ENCODE data around the gene OPRL1.

GRCh38 chr20:64130271-64130670, 50.4 kb downstream of the OPRL1 start:
- TF ChIP-seq CTCF (IDR thresholded peaks at IDR 0.05) = no peak
- no peak for TF ChIP-seq EZH2 (IDR thresholded peaks at IDR 0.05; ENCODE audit: borderline replicate concordance, insufficient read depth, low read depth, low read length, poor library complexity, severe bottlenecking)

Data from B cell (primary cell).